Measurements from ENCODE around the gene ZNF750.

The ZNF750 gene

GRCh38 chr17:82807562-82807961 lies 32.3 kb downstream of the ZNF750 start:
- DNase-seq (ENCODE audit: extremely low read depth, low read depth) = no peak
- no peak for TF ChIP-seq CTCF (IDR thresholded peaks at IDR 0.05; ENCODE audit: low read depth, low read length, missing control alignments)
- no peak overlapping the region for H3K4me3 ChIP-seq (replicated peaks; ENCODE audit: low read depth, low read length)

GRCh38 chr17:82807101-82807500 lies 32.7 kb downstream of the ZNF750 start:
- DNase-seq (ENCODE audit: extremely low read depth, low read depth) = no peak
- H3K4me3 ChIP-seq (replicated peaks; ENCODE audit: low read depth, low read length) = no peak overlapping the region
- no peak for TF ChIP-seq CTCF (IDR thresholded peaks at IDR 0.05; ENCODE audit: low read depth, low read length, missing control alignments)

GRCh38 chr17:82806645-82807044 lies 33.2 kb downstream of the ZNF750 start:
- H3K4me3 ChIP-seq (replicated peaks; ENCODE audit: low read depth, low read length) = no peak overlapping the region
- no peak for DNase-seq (ENCODE audit: extremely low read depth, low read depth)
- TF ChIP-seq CTCF (IDR thresholded peaks at IDR 0.05; ENCODE audit: low read depth, low read length, missing control alignments) = no peak

- DNase-seq (ENCODE audit: extremely low read depth, low read depth) = no peak
- TF ChIP-seq CTCF (IDR thresholded peaks at IDR 0.05; ENCODE audit: low read depth, low read length, missing control alignments) = no peak
- H3K4me3 ChIP-seq (replicated peaks; ENCODE audit: low read depth, low read length) = no peak overlapping the region
Measured at GRCh38 chr17:82805823-82806222, 34.0 kb downstream of the ZNF750 start.

GRCh38 chr17:82805254-82805653 lies 34.6 kb downstream of the ZNF750 start:
- H3K4me3 ChIP-seq (replicated peaks; ENCODE audit: low read depth, low read length) = no peak overlapping the region
- no peak for TF ChIP-seq CTCF (IDR thresholded peaks at IDR 0.05; ENCODE audit: low read depth, low read length, missing control alignments)
- no peak for DNase-seq (ENCODE audit: extremely low read depth, low read depth)

- TF ChIP-seq CTCF (IDR thresholded peaks at IDR 0.05; ENCODE audit: low read depth, low read length, missing control alignments) = no peak
- no peak overlapping the region for H3K4me3 ChIP-seq (replicated peaks; ENCODE audit: low read depth, low read length)
- no peak for DNase-seq (ENCODE audit: extremely low read depth, low read depth)
Measured at GRCh38 chr17:82804442-82805191, 35.2 kb downstream of the ZNF750 start.

GRCh38 chr17:82803606-82804005 lies 36.2 kb downstream of the ZNF750 start:
- TF ChIP-seq CTCF (IDR thresholded peaks at IDR 0.05; ENCODE audit: low read depth, low read length, missing control alignments) = no peak
- no peak overlapping the region for H3K4me3 ChIP-seq (replicated peaks; ENCODE audit: low read depth, low read length)
- no peak for DNase-seq (ENCODE audit: extremely low read depth, low read depth)
